ENCODE data around the gene SREBF2.
A peak's percentile ranks its signal among the peaks of the same experiment; 100 is the strongest.

Gene SREBF2

DNA sequence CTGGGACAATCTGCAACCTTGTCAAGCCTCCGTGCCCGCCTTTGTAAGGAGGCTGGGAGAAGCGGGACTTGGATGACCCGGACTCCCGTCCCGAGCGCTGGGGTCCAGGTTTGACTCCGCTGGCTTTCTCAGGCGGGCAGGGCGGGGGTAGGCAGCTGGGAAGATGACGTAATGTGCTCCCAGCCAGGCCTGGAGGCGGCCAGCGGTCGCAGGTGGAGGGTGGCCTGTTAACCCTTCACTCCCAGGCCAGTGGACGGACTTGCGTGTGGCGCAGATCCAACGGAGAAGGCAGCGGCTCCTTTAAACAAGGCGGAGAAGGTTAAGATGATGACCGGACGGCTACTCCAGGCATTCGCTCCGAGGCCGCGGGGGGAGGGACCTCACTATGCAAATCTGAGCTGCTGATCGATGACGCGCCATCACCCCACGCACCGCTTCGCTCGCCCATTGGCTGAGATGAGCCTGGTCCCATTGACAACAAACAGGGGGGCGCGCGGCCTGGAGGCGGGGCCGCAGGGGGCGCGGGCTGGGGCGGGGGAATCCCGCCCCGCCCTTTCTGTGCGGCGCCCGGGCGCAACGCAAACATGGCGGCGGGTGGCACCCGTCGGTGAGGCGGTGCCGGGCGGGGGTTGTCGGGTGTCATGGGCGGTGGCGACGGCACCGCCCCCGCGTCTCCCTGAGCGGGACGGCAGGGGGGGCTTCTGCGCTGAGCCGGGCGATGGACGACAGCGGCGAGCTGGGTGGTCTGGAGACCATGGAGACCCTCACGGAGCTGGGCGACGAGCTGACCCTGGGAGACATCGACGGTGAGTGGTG, at the start of gene SREBF2:
Gene SREBF2 (plus strand): TSS at position 553 of the 816 bp plus-strand sequence. CDS start 166 bp downstream, at position 719.
- Histone ChIP-seq H3K4me3 (ENCODE audit: low read depth, low read length) (peak within 1 kb of the TSS; percentile 93), H3K27me3 (ENCODE audit: insufficient read depth, low read depth, severe bottlenecking) (no peaks in the 10 kb centered on the region), H3K27ac (peak within 1 kb of the TSS; percentile 97), H3K36me3 (peaks cover 41% of the 10 kb centered on the region), H3K9me3 (ENCODE audit: severe bottlenecking) (no peaks in the 10 kb centered on the region)
- TF ChIP-seq, protein P1, sequence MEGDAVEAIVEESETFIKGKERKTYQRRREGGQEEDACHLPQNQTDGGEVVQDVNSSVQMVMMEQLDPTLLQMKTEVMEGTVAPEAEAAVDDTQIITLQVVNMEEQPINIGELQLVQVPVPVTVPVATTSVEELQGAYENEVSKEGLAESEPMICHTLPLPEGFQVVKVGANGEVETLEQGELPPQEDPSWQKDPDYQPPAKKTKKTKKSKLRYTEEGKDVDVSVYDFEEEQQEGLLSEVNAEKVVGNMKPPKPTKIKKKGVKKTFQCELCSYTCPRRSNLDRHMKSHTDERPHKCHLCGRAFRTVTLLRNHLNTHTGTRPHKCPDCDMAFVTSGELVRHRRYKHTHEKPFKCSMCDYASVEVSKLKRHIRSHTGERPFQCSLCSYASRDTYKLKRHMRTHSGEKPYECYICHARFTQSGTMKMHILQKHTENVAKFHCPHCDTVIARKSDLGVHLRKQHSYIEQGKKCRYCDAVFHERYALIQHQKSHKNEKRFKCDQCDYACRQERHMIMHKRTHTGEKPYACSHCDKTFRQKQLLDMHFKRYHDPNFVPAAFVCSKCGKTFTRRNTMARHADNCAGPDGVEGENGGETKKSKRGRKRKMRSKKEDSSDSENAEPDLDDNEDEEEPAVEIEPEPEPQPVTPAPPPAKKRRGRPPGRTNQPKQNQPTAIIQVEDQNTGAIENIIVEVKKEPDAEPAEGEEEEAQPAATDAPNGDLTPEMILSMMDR (IDR thresholded peaks at IDR 0.05; ENCODE audit: low read depth, low read length): no peak
- DNase-seq: peak; percentile 100

- no peaks in the 10 kb centered on the region for H3K27me3 ChIP-seq (ENCODE audit: insufficient read depth, low read depth, severe bottlenecking)
- TF ChIP-seq, protein P1 (IDR thresholded peaks at IDR 0.05; ENCODE audit: low read depth, low read length): no peak
- DNase-seq: peak; percentile 74
These were observed 45.6 kb upstream of the SREBF2 start for GRCh38 chr22:41787331-41787730.

DNA sequence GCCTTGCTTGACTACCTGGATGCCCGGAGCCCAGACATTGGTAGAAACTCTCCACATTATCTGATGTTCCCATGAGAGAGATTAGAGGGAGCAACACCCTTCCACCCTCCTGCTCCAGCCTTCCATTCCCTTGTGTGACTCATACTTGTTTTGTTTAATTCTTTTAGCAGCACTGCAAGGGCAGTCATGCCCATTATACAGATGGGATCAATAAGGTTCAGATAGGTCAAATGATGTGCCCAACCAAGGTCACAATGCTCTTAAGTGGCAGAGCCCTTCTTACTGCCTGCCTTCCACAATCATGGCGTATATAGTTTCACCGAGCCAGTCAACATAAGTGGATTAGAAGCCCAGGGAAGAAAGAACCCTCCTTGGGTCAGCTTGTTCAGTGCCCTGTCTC, 39.0 kb upstream of the SREBF2 start:
- Histone ChIP-seq H3K4me3 (ENCODE audit: low read depth, low read length) (no peak overlapping the region), H3K27ac (no peak overlapping the region), H3K27me3 (ENCODE audit: insufficient read depth, low read depth, severe bottlenecking) (no peaks in the 10 kb centered on the region), H3K9me3 (ENCODE audit: severe bottlenecking) (no peaks in the 10 kb centered on the region), H3K36me3 (no peaks in the 10 kb centered on the region)
- no peak for DNase-seq
- TF ChIP-seq, protein P1 (IDR thresholded peaks at IDR 0.05; ENCODE audit: low read depth, low read length): no peak

More at GRCh38 chr22:41787331-41787730, 45.6 kb upstream of the SREBF2 start:
- Histone ChIP-seq H3K9me3 (ENCODE audit: severe bottlenecking) (no peaks in the 10 kb centered on the region), H3K4me3 (ENCODE audit: low read depth, low read length) (peak overlapping the region; percentile 18; the same call in 1 of the 2 replicates), H3K27ac (peak overlapping the region; percentile 93), H3K36me3 (no peaks in the 10 kb centered on the region)

GRCh38 chr22:41798736-41799135, 34.2 kb upstream of the SREBF2 start:
- Histone ChIP-seq H3K27ac (no peak overlapping the region), H3K36me3 (peaks cover 11% of the 10 kb centered on the region), H3K4me3 (ENCODE audit: low read depth, low read length) (no peak overlapping the region), H3K27me3 (ENCODE audit: insufficient read depth, low read depth, severe bottlenecking) (no peaks in the 10 kb centered on the region), H3K9me3 (ENCODE audit: severe bottlenecking) (no peaks in the 10 kb centered on the region)
- TF ChIP-seq, protein P1 (IDR thresholded peaks at IDR 0.05; ENCODE audit: low read depth, low read length): no peak
- DNase-seq: no peak

- DNase-seq: peak; percentile 39
- no peaks in the 10 kb centered on the region for H3K9me3 ChIP-seq (ENCODE audit: severe bottlenecking)
- TF ChIP-seq, protein P1 (IDR thresholded peaks at IDR 0.05; ENCODE audit: low read depth, low read length): no peak
- H3K4me3 ChIP-seq (ENCODE audit: low read depth, low read length): peak overlapping the region; percentile 77
- H3K27me3 ChIP-seq (ENCODE audit: insufficient read depth, low read depth, severe bottlenecking): no peaks in the 10 kb centered on the region
- peaks cover 11% of the 10 kb centered on the region for H3K36me3 ChIP-seq
- H3K27ac ChIP-seq: peak overlapping the region; percentile 93
These were observed 33.2 kb upstream of the SREBF2 start for GRCh38 chr22:41799486-41800347.
